Left ventricle myocardium inferior (tissue), 1 donor: ENCODE results near the gene DLGAP4. TPM values are rescaled to one million over a fixed set of nuclear protein-coding genes. Genes with fewer than 3 reads are reported as not detected.
A peak's percentile ranks its signal among the peaks of the same experiment; 100 is the strongest.

Source experiments
- DNase-seq: peaks from one replicate; pipeline ENCODE4 v3.0.0-alpha.2; 2020
- H3K27ac ChIP-seq: fragments of 200-600 bp; replicated peaks from 2 replicates; pipeline ENCODE4 v1.8.0; 2021
- H3K27me3 ChIP-seq: fragments of 200-600 bp; 2 replicates; pipeline ENCODE4 v1.8.0; 2021; ENCODE audit warnings: low read depth
- H3K36me3 ChIP-seq: fragments of 200-600 bp; 2 replicates; pipeline ENCODE4 v1.8.0; 2021
- H3K4me1 ChIP-seq: fragments of 200-600 bp; 2 replicates; pipeline ENCODE4 v1.8.0; 2021
- H3K4me3 ChIP-seq: fragments of 200-600 bp; 2 replicates; pipeline ENCODE4 v1.8.0; 2021; ENCODE audit warnings: mild to moderate bottlenecking, moderate library complexity
- H3K9me3 ChIP-seq: fragments of 200-600 bp; replicated peaks from 2 replicates; pipeline ENCODE4 v1.8.0; 2021
- CTCF ChIP-seq: fragments of 200-600 bp; IDR thresholded peaks from 2 replicates; pipeline ENCODE4 v1.8.0; 2021; ENCODE audit warnings: antibody characterized with exemption, mild to moderate bottlenecking, borderline replicate concordance
- intact Hi-C: fragments of 100-400 bp; cut with micrococcal nuclease; formaldehyde crosslinking; loops from one replicate; pipeline ENCODE4 v1.11.0; 2022
- total RNA-seq: library from RNA; stranded (reverse); fragmentation: NEBNext Ultra II Directional; extraction: Animal tissue kit (Norgen Biotek cat#: 25700); gene quantifications from one replicate; pipeline ENCODE4 v1.2.1, GENCODE V29; 2021
- donor health status: DM: no; HTN: yes; CAD: no; lungs with severe emphysema.

Gene DLGAP4
- total RNA-seq, 1 donor from 2014 or later: 51.7 TPM

GRCh38 chr20:36461600-36462439 lies 155.7 kb downstream of the DLGAP4 start:
- Histone ChIP-seq H3K27ac (peak overlapping the region; percentile 97), H3K9me3 (no peaks in the 10 kb centered on the region), H3K36me3 (no peaks in the 10 kb centered on the region), H3K4me3 (peak overlapping the region; percentile 90), H3K4me1 (peaks cover 59% of the 10 kb centered on the region), H3K27me3 (no peaks in the 10 kb centered on the region)
- DNase-seq: peak; percentile 77
- TF ChIP-seq CTCF: no peak
- intact Hi-C loops: no loop called here

GRCh38 chr20:36462440-36463211 lies 156.5 kb downstream of the DLGAP4 start:
- peak overlapping the region; percentile 97 for H3K27ac ChIP-seq
- intact Hi-C loops: no loop called here
- no peaks in the 10 kb centered on the region for H3K9me3 ChIP-seq
- no peaks in the 10 kb centered on the region for H3K27me3 ChIP-seq
- DNase-seq: peak; percentile 80
- no peaks in the 10 kb centered on the region for H3K36me3 ChIP-seq
- TF ChIP-seq CTCF: no peak
- H3K4me3 ChIP-seq: peak overlapping the region; percentile 90
- H3K4me1 ChIP-seq: peaks cover 67% of the 10 kb centered on the region

- intact Hi-C loops: no loop called here
- DNase-seq: no peak
- Histone ChIP-seq H3K27ac (peak overlapping the region; percentile 97), H3K36me3 (no peaks in the 10 kb centered on the region), H3K9me3 (no peaks in the 10 kb centered on the region), H3K4me1 (peaks cover 76% of the 10 kb centered on the region), H3K27me3 (no peaks in the 10 kb centered on the region), H3K4me3 (peak overlapping the region; percentile 90)
- no peak for TF ChIP-seq CTCF
Observed at GRCh38 chr20:36463212-36464061, 157.3 kb downstream of the DLGAP4 start.

- no peak for TF ChIP-seq CTCF
- no peaks in the 10 kb centered on the region for H3K36me3 ChIP-seq
- H3K4me1 ChIP-seq: peaks cover 93% of the 10 kb centered on the region
- intact Hi-C loops: no loop called here
- H3K27me3 ChIP-seq: no peaks in the 10 kb centered on the region
- no peaks in the 10 kb centered on the region for H3K9me3 ChIP-seq
- DNase-seq: peak; percentile 43
- H3K4me3 ChIP-seq: peak overlapping the region; percentile 13
- H3K27ac ChIP-seq: peak overlapping the region; percentile 97
Observed at GRCh38 chr20:36465109-36466080, 159.3 kb downstream of the DLGAP4 start.
